Liver (tissue), 9 donors: Measurements from ENCODE around the gene RHOV. TPM values are rescaled to one million over a fixed set of nuclear protein-coding genes. Genes with fewer than 3 reads are reported as not detected.

Experiments used
- DNase-seq: peaks from one replicate; pipeline ENCODE4 v3.0.0-alpha.2; 2017; ENCODE audit warnings: low spot score
- H3K27ac ChIP-seq, 2 donors: one replicate each; pipeline ENCODE4 v1.7.0; 2013; ENCODE audit warnings: inconsistent platforms in 2 of 2, low read length in 2 of 2, control low read depth in 1 of 2, low read depth in 1 of 2, mild to moderate bottlenecking in 1 of 2
- H3K27me3 ChIP-seq, 4 donors: one replicate each; pipeline versions ENCODE4 v1.6.1 to v1.7.0; 2013; ENCODE audit warnings: low read length in 3 of 4, inconsistent platforms in 1 of 4, mild to moderate bottlenecking in 1 of 4, moderate library complexity in 1 of 4; ENCODE audit not compliant: control insufficient read depth in 4 of 4, insufficient read depth in 4 of 4
- H3K36me3 ChIP-seq, 4 donors: one replicate each; pipeline versions ENCODE4 v1.6.1 to v1.7.0; 2013; ENCODE audit warnings: low read length in 3 of 4, mild to moderate bottlenecking in 3 of 4, low read depth in 1 of 4, moderate library complexity in 1 of 4; ENCODE audit not compliant: control insufficient read depth in 4 of 4, insufficient read depth in 3 of 4
- H3K4me1 ChIP-seq, 4 donors: one replicate each; pipeline versions ENCODE4 v1.6.1 to v1.7.0; 2013; ENCODE audit warnings: low read length in 3 of 4, mild to moderate bottlenecking in 3 of 4, moderate library complexity in 1 of 4; ENCODE audit not compliant: control insufficient read depth in 4 of 4, insufficient read depth in 4 of 4
- H3K4me3 ChIP-seq, 3 donors: one replicate each; pipeline versions ENCODE4 v1.6.1 to v1.7.0; 2013; ENCODE audit warnings: low read length in 3 of 3, control low read depth in 1 of 3, low read depth in 1 of 3, mild to moderate bottlenecking in 1 of 3
- H3K9ac ChIP-seq, 2 donors: one replicate each; pipeline ENCODE4 v1.7.0; 2013; ENCODE audit warnings: low read length in 2 of 2, mild to moderate bottlenecking in 2 of 2, moderate library complexity in 2 of 2, control low read depth in 1 of 2, low read depth in 1 of 2
- H3K9me3 ChIP-seq, 4 donors: one replicate each; pipeline versions ENCODE4 v1.6.1 to v1.7.0; 2013; ENCODE audit warnings: low read length in 3 of 4; ENCODE audit not compliant: control insufficient read depth in 4 of 4
- ATF3 ChIP-seq: IDR thresholded peaks from 2 replicates; pipeline ENCODE4 v1.6.1; 2016; ENCODE audit warnings: antibody characterized with exemption
- CTCF ChIP-seq: fragments of 150-350 bp; IDR thresholded peaks from 2 replicates; pipeline ENCODE4 v1.5.1; 2017; ENCODE audit warnings: improper control_type of control experiment, low read depth, low read length; ENCODE audit not compliant: missing input control
- EGR1 ChIP-seq, 2 donors: IDR thresholded peaks; 2 replicates each; pipeline ENCODE4 v1.6.1; 2016 to 2018; ENCODE audit warnings: antibody characterized with exemption in 2 of 2, low read depth in 2 of 2
- FOXA1 ChIP-seq: IDR thresholded peaks from 2 replicates; pipeline ENCODE4 v1.6.1; 2016; ENCODE audit warnings: antibody characterized with exemption
- FOXA2 ChIP-seq: IDR thresholded peaks from 2 replicates; pipeline ENCODE4 v1.6.1; 2016; ENCODE audit warnings: antibody characterized with exemption
- GABPA ChIP-seq, 2 donors: IDR thresholded peaks in 1 of 2; conservative IDR thresholded peaks in 1 of 2; 2 replicates each; pipeline ENCODE4 v1.6.1; 2016; ENCODE audit warnings: antibody characterized with exemption in 2 of 2, mild to moderate bottlenecking in 1 of 2, moderate library complexity in 1 of 2
- HNF4A ChIP-seq, 2 donors: conservative IDR thresholded peaks; 2 replicates each; pipeline ENCODE4 v1.6.1; 2016; ENCODE audit warnings: antibody characterized with exemption in 2 of 2, mild to moderate bottlenecking in 2 of 2
- HNF4G ChIP-seq: IDR thresholded peaks from 2 replicates; pipeline ENCODE4 v1.6.1; 2016; ENCODE audit warnings: antibody characterized with exemption
- JUND ChIP-seq, 2 donors: IDR thresholded peaks; 2 replicates each; pipeline ENCODE4 v1.6.1; 2016; ENCODE audit warnings: antibody characterized with exemption in 2 of 2
- NR2F2 ChIP-seq: IDR thresholded peaks from 2 replicates; pipeline ENCODE4 v1.6.1; 2016; ENCODE audit warnings: antibody characterized with exemption
- RAD21 ChIP-seq, 2 donors: IDR thresholded peaks; 2 replicates each; pipeline ENCODE4 v1.6.1; 2016; ENCODE audit warnings: antibody characterized with exemption in 2 of 2, mild to moderate bottlenecking in 2 of 2
- REST ChIP-seq: IDR thresholded peaks from 2 replicates; pipeline ENCODE4 v1.6.1; 2016; ENCODE audit warnings: antibody characterized with exemption, mild to moderate bottlenecking
- RXRA ChIP-seq, 2 donors: IDR thresholded peaks; 2 replicates each; pipeline ENCODE4 v1.6.1; 2017 to 2018; ENCODE audit warnings: antibody characterized with exemption in 2 of 2, mild to moderate bottlenecking in 1 of 2
- SP1 ChIP-seq: IDR thresholded peaks from 2 replicates; pipeline ENCODE4 v1.6.1; 2018; ENCODE audit warnings: antibody characterized with exemption, mild to moderate bottlenecking
- TAF1 ChIP-seq: conservative IDR thresholded peaks from 2 replicates; pipeline ENCODE4 v1.6.1; 2016; ENCODE audit warnings: antibody characterized with exemption, mild to moderate bottlenecking
- YY1 ChIP-seq: IDR thresholded peaks from 2 replicates; pipeline ENCODE4 v1.6.1; 2016; ENCODE audit warnings: antibody characterized with exemption, mild to moderate bottlenecking
- WGBS: extraction: QIAGEN DNeasy Blood & Tissue Kit; methylation state at CpG from one replicate; pipeline ENCODE4 v1.1.7; 2013; 5-methylcytosine and 5-hydroxymethylcytosine counted together
- polyA plus RNA-seq, 2 donors: library from polyadenylated mRNA; stranded (reverse) in 1 of 2; unstranded in 1 of 2; fragments of 200-250 nt in 1 of 2; fragments of >200 nt in 1 of 2; fragmentation: Nextera tagmentation in 1 of 2; extraction: Ambion mirVana in 1 of 2; gene quantifications; one replicate each; pipeline versions ENCODE4 v1.2.1 to v1.2.3, GENCODE V29; 2013 to 2015
- total RNA-seq, 2 donors: library from RNA; depleted of rRNA; stranded (reverse); fragments of >200 nt; gene quantifications; one replicate each; pipeline ENCODE4 v1.2.3, GENCODE V29; 2014
- TF ChIP-seq, protein P1 (sequence below): IDR thresholded peaks from 2 replicates; pipeline ENCODE4 v1.6.1; 2016; ENCODE audit warnings: antibody characterized with exemption
- TF ChIP-seq, protein P2 (sequence below): IDR thresholded peaks from 2 replicates; pipeline ENCODE4 v1.6.1; 2016; ENCODE audit warnings: antibody characterized with exemption
- donor health status: healthy.
- donor health status: healthy.
- donor health status: healthy.
- donor health status: healthy.
- donor health status: healthy.

RHOV gene
- total and polyA plus RNA-seq, 4 donors, result 0.05 TPM; not detected in 3

DNA sequence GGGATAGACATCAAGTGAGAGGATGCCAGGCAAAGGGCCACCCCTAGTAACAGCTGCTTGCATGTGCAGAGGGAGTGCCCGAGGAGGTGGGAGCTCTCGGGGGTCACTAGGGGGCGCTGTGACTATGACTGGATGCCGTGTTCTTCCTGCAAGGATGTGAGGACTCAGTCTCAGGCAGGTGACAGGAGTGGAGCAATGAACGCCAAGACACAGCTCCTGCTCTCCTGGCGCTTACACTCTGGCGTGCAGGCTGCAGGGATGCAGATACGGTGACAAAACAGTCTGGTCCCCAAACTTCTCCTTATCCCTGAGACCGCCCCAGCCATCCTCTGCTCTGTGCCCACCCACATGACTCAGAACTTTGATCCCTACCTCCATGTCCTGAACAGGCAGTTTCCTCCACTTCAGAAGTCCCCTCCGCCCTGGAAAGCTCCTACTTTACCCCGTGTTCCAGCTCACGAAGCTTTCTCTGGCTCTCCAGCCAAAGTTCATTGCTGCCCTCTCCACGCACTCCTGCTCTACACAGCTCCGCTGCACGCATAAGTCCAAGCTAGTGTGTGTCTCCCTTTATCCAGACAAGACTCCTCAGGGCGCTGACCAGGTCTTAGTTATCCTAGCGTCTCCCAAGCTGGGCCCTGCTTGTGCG lies 14.7 kb downstream of the RHOV start (continued):
- TF ChIP-seq CTCF (peak; percentile 69), TAF1 (no peak)

DNA sequence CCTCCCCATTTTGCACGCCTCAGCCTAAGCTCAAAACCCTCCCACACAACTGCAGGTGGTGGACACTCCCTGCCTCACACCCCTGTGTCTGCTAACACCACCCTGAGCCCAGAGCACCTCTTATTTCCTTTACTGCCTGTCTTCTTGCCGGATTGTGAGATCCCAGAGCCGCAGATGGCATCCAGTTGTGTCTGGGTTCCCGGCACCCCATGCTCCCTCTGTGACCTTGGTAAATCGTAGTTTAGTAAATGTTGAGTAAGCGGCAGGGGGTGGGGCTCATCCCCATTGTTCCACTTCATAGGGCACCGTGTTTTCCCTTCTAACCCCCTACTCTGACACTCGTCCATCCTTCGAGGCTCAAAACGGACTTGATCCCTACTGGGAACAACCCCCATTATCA lies 15.3 kb downstream of the RHOV start:
- Histone ChIP-seq H3K27ac (no peak overlapping the region), H3K9me3 (no peaks in the 10 kb centered on the region), H3K4me1 (peaks cover 0 to 11% (median 3%) of the 10 kb centered on the region in 4 donors), H3K4me3 (no peak overlapping the region), H3K9ac (no peak overlapping the region), H3K36me3 (no peaks in the 10 kb centered on the region), H3K27me3 (no peaks in the 10 kb centered on the region)
- TF ChIP-seq RXRA (IDR thresholded peaks at IDR 0.05), result no peak
- TF ChIP-seq CTCF, result no peak
- TF ChIP-seq FOXA1, result no peak
- TF ChIP-seq RAD21 (IDR thresholded peaks at IDR 0.05), result no peak
- TF ChIP-seq, protein P1, sequence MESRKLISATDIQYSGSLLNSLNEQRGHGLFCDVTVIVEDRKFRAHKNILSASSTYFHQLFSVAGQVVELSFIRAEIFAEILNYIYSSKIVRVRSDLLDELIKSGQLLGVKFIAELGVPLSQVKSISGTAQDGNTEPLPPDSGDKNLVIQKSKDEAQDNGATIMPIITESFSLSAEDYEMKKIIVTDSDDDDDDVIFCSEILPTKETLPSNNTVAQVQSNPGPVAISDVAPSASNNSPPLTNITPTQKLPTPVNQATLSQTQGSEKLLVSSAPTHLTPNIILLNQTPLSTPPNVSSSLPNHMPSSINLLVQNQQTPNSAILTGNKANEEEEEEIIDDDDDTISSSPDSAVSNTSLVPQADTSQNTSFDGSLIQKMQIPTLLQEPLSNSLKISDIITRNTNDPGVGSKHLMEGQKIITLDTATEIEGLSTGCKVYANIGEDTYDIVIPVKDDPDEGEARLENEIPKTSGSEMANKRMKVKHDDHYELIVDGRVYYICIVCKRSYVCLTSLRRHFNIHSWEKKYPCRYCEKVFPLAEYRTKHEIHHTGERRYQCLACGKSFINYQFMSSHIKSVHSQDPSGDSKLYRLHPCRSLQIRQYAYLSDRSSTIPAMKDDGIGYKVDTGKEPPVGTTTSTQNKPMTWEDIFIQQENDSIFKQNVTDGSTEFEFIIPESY, result no peak
- no peak for TF ChIP-seq GABPA (IDR thresholded peaks at IDR 0.05 in 1 of 2, conservative IDR thresholded peaks at IDR 0.05 in 1 of 2)
- no peak for TF ChIP-seq HNF4G
- TF ChIP-seq YY1, result no peak
- TF ChIP-seq EGR1 (IDR thresholded peaks at IDR 0.05; ENCODE audit: low read depth in 2 of 2), result no peak
- TF ChIP-seq FOXA2, result no peak
- TF ChIP-seq TAF1, result no peak
- TF ChIP-seq, protein P2, sequence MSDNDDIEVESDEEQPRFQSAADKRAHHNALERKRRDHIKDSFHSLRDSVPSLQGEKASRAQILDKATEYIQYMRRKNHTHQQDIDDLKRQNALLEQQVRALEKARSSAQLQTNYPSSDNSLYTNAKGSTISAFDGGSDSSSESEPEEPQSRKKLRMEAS, result no peak
- TF ChIP-seq HNF4A (conservative IDR thresholded peaks at IDR 0.05), result no peak
- no peak for TF ChIP-seq JUND (IDR thresholded peaks at IDR 0.05)
- no peak for TF ChIP-seq SP1
- TF ChIP-seq REST, result no peak
- no peak for TF ChIP-seq ATF3
- no peak for TF ChIP-seq NR2F2
- no peak for DNase-seq
- whole genome bisulfite sequencing, result 59% methylated on average over 10 of the region's 10 CpGs
